ENCODE results near the gene KCNG4.

DNA sequence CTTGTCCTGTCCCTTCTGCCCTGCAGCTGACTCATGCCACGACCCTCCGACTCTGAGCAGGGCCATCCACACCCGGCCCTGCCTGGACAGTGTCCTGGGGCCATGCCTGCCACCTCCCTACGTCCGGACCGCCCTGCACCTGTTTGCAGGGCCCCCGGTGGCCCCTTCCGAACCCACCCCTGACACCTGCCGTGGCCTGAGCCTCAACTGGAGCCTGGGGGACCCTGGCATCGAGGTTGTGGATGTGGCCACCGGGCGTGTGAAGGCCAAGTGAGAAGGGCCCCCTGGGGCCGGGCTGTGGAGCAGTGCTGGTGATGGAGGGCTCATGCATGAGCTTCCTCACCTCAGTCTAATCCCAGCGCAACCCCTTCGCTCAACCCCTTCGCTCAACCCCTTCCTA is 43.7 kb downstream of the KCNG4 start:
- TF ChIP-seq, protein P1, sequence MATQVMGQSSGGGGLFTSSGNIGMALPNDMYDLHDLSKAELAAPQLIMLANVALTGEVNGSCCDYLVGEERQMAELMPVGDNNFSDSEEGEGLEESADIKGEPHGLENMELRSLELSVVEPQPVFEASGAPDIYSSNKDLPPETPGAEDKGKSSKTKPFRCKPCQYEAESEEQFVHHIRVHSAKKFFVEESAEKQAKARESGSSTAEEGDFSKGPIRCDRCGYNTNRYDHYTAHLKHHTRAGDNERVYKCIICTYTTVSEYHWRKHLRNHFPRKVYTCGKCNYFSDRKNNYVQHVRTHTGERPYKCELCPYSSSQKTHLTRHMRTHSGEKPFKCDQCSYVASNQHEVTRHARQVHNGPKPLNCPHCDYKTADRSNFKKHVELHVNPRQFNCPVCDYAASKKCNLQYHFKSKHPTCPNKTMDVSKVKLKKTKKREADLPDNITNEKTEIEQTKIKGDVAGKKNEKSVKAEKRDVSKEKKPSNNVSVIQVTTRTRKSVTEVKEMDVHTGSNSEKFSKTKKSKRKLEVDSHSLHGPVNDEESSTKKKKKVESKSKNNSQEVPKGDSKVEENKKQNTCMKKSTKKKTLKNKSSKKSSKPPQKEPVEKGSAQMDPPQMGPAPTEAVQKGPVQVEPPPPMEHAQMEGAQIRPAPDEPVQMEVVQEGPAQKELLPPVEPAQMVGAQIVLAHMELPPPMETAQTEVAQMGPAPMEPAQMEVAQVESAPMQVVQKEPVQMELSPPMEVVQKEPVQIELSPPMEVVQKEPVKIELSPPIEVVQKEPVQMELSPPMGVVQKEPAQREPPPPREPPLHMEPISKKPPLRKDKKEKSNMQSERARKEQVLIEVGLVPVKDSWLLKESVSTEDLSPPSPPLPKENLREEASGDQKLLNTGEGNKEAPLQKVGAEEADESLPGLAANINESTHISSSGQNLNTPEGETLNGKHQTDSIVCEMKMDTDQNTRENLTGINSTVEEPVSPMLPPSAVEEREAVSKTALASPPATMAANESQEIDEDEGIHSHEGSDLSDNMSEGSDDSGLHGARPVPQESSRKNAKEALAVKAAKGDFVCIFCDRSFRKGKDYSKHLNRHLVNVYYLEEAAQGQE (IDR thresholded peaks at IDR 0.05; ENCODE audit: low read depth) = no peak
- no peak for TF ChIP-seq EZH2 (IDR thresholded peaks at IDR 0.05)
- TF ChIP-seq, protein P2, sequence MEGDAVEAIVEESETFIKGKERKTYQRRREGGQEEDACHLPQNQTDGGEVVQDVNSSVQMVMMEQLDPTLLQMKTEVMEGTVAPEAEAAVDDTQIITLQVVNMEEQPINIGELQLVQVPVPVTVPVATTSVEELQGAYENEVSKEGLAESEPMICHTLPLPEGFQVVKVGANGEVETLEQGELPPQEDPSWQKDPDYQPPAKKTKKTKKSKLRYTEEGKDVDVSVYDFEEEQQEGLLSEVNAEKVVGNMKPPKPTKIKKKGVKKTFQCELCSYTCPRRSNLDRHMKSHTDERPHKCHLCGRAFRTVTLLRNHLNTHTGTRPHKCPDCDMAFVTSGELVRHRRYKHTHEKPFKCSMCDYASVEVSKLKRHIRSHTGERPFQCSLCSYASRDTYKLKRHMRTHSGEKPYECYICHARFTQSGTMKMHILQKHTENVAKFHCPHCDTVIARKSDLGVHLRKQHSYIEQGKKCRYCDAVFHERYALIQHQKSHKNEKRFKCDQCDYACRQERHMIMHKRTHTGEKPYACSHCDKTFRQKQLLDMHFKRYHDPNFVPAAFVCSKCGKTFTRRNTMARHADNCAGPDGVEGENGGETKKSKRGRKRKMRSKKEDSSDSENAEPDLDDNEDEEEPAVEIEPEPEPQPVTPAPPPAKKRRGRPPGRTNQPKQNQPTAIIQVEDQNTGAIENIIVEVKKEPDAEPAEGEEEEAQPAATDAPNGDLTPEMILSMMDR (IDR thresholded peaks at IDR 0.05 in 2 of 3, conservative IDR thresholded peaks at IDR 0.05 in 1 of 3; ENCODE audit: borderline replicate concordance in 1 of 3, insufficient read depth in 1 of 3, low read depth in 2 of 3, low read length in 2 of 3) = no peak
- no peak for TF ChIP-seq FOSL1 (IDR thresholded peaks at IDR 0.05; ENCODE audit: low read depth)
- no peak for TF ChIP-seq POLR2A (IDR thresholded peaks at IDR 0.05; ENCODE audit: borderline replicate concordance, extremely low read depth, insufficient read depth, insufficient read length)
- TF ChIP-seq CBX3 (IDR thresholded peaks at IDR 0.05; ENCODE audit: low read depth) = no peak
- no peak for TF ChIP-seq RAD21 (IDR thresholded peaks at IDR 0.05; ENCODE audit: low read depth)
- TF ChIP-seq POLR2AphosphoS5 (IDR thresholded peaks at IDR 0.05; ENCODE audit: low read depth, low read length) = no peak
- TF ChIP-seq, protein P3, sequence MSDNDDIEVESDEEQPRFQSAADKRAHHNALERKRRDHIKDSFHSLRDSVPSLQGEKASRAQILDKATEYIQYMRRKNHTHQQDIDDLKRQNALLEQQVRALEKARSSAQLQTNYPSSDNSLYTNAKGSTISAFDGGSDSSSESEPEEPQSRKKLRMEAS (IDR thresholded peaks at IDR 0.05) = no peak
- TF ChIP-seq SRF (IDR thresholded peaks at IDR 0.05; ENCODE audit: low read depth) = no peak

Measured in HCT116 (cell line).